Psoas muscle (tissue), 8 donors: Measurements from ENCODE around the gene NAPA. TPM values are rescaled to one million over a fixed set of nuclear protein-coding genes. Genes with fewer than 3 reads are reported as not detected.

ENCODE experiments used
- ATAC-seq, 4 donors: fragments of 200-7000 bp; cut with Tn5 transposase; one replicate each; pipeline ENCODE4 v1.9.1; 2020; ENCODE audit warnings: moderate library complexity in 3 of 4, mild to moderate bottlenecking in 2 of 4
- DNase-seq, 2 donors: peaks; one replicate each; pipeline ENCODE4 v3.0.0-alpha.2; 2020
- H3K27ac ChIP-seq: fragments of 200-600 bp; one replicate; pipeline ENCODE4 v1.8.0; 2022
- H3K27me3 ChIP-seq, 3 donors: fragments of 200-600 bp in 1 of 3; one replicate each; pipeline versions ENCODE4 v1.6.1 to v1.8.0; 2013 to 2022; ENCODE audit warnings: low read length in 2 of 3, mild to moderate bottlenecking in 2 of 3, moderate library complexity in 1 of 3; ENCODE audit not compliant: insufficient read depth in 3 of 3
- H3K36me3 ChIP-seq, 2 donors: fragments of 200-600 bp in 1 of 2; one replicate each; pipeline versions ENCODE4 v1.6.1 to v1.8.0; 2013 to 2022; ENCODE audit warnings: low read depth in 1 of 2, mild to moderate bottlenecking in 1 of 2, moderate library complexity in 1 of 2; ENCODE audit not compliant: insufficient read depth in 1 of 2
- H3K4me1 ChIP-seq: fragments of 200-600 bp; one replicate; pipeline ENCODE4 v1.8.0; 2022
- H3K4me3 ChIP-seq: fragments of 200-600 bp; one replicate; pipeline ENCODE4 v1.8.0; 2022; ENCODE audit warnings: mild to moderate bottlenecking
- H3K9me3 ChIP-seq: fragments of 200-600 bp; one replicate; pipeline ENCODE4 v1.8.0; 2022
- WGBS, 3 donors: extraction: QIAGEN DNeasy Blood & Tissue Kit; methylation state at CpG; one replicate each; pipeline versions ENCODE4 v1.1.6 to v1.1.7; 2013; 5-methylcytosine and 5-hydroxymethylcytosine counted together
- intact Hi-C, 2 donors: fragments of 100-400 bp; cut with DNase I; formaldehyde crosslinking; loops; one replicate each; pipeline versions ENCODE4 v1.11.0 to v1.14.2; 2022
- polyA plus RNA-seq, 3 donors: library from polyadenylated mRNA; stranded (reverse); fragments of 200-250 nt; gene quantifications; one replicate each; pipeline ENCODE4 v1.2.3, GENCODE V29; 2013
- total RNA-seq, 4 donors: library from RNA; stranded (reverse); fragmentation: NEBNext Ultra II Directional in 2 of 4; extraction: Animal tissue kit (Norgen Biotek cat#: 25700) in 2 of 4; gene quantifications; one replicate each; pipeline versions ENCODE4 v1.2.1 to v1.2.4, GENCODE V29; 2021 to 2023
- TF ChIP-seq, protein P1 (sequence below): fragments of 200-600 bp; IDR thresholded peaks from one replicate; pipeline ENCODE4 v1.8.0; 2022; ENCODE audit warnings: antibody characterized with exemption
- donor health status: healthy with polysubstance abuse.
- donor health status: DM: no; HTN: no; CAD: no; lungs with moderate emphysema.
- donor health status: Bipolar disorder and iron deficiency.
- donor health status: healthy.
- donor health status: DM: yes; HTN: yes; CAD: no.
- donor health status: DM: no; HTN: no; CAD: no.
- donor health status: DM: no; HTN: no; CAD: no.
- donor health status: DM: yes; HTN: yes; CAD: no.

NAPA gene
- total and polyA plus RNA-seq, 7 donors = 103 to 182 (median 124) TPM

DNA sequence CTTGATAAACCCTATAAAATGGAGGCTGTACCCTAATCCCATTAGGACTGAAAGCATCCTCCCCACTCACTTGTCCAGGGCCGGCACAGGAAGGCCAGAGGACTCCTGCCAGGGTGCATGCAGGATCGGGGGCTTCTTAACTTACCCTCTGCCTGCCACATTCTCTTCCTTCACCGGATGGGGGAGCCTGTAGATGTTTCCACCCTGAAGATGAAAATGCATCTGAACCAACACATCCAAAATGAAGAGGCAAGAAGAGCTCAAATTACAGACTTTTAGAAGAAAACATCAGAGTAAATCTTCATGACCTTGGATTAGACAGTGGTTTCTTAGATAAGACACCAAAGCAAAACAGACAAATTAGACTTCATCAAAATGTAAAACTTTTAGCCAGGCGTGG, 25.9 kb upstream of the NAPA start:
- Histone ChIP-seq H3K4me1 (no peaks in the 10 kb centered on the region), H3K27me3 (peaks cover 0 to 20% (median 15%) of the 10 kb centered on the region in 3 donors), H3K27ac (no peak overlapping the region), H3K4me3 (no peak overlapping the region), H3K36me3 (no peaks in the 10 kb centered on the region), H3K9me3 (no peaks in the 10 kb centered on the region)
- DNase-seq (no peak), ATAC-seq (no peak)
- WGBS, 3 donors = 48 to 54% (median 50%) methylated on average over 4 of the region's 4 CpGs
- TF ChIP-seq, protein P1, sequence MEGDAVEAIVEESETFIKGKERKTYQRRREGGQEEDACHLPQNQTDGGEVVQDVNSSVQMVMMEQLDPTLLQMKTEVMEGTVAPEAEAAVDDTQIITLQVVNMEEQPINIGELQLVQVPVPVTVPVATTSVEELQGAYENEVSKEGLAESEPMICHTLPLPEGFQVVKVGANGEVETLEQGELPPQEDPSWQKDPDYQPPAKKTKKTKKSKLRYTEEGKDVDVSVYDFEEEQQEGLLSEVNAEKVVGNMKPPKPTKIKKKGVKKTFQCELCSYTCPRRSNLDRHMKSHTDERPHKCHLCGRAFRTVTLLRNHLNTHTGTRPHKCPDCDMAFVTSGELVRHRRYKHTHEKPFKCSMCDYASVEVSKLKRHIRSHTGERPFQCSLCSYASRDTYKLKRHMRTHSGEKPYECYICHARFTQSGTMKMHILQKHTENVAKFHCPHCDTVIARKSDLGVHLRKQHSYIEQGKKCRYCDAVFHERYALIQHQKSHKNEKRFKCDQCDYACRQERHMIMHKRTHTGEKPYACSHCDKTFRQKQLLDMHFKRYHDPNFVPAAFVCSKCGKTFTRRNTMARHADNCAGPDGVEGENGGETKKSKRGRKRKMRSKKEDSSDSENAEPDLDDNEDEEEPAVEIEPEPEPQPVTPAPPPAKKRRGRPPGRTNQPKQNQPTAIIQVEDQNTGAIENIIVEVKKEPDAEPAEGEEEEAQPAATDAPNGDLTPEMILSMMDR = peak; percentile 12
- intact Hi-C loops = no loop called here

DNA sequence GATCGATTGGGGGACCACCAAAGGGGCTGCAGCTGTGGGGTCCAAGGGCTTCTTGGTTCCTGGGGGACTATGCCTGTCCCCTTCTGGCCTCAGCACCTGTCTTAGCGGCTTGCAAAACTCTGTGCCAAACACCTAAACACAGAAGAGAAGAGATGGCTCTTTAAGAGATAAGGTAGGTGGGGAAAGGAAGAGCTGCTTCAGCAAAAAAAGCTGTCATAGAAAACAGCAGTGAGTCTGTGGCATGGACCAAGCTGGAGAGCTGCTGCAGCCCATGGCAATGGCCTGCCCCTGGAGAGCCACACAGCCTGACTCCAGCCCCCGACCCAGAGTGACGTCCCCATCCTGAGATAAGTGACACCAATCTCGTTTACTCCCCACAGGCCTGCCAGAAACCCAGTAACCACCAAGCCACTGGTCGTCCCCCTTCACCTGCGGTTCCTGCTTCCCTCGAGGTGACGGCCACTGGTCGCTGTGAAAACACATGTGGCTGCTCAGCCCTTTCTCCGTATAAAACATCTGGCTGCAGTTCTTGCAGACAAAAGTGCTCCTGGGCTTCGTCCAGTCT, 25.0 kb upstream of the NAPA start:
- Histone ChIP-seq H3K4me1 (no peaks in the 10 kb centered on the region), H3K36me3 (no peaks in the 10 kb centered on the region), H3K27me3 (peaks cover 0 to 11% (median 6%) of the 10 kb centered on the region in 3 donors), H3K4me3 (no peak overlapping the region), H3K9me3 (no peaks in the 10 kb centered on the region), H3K27ac (no peak overlapping the region)
- DNase-seq (no peak), ATAC-seq (no peak)
- intact Hi-C loops = loop anchor here (5.0 kb wide), 2 partner anchors 37 to 157 kb away; no protein-coding TSS in a partner anchor
- 56 to 62% (median 58%) methylated on average over 12 of the region's 12 CpGs for WGBS, 3 donors
- TF ChIP-seq, protein P1 = no peak

DNA sequence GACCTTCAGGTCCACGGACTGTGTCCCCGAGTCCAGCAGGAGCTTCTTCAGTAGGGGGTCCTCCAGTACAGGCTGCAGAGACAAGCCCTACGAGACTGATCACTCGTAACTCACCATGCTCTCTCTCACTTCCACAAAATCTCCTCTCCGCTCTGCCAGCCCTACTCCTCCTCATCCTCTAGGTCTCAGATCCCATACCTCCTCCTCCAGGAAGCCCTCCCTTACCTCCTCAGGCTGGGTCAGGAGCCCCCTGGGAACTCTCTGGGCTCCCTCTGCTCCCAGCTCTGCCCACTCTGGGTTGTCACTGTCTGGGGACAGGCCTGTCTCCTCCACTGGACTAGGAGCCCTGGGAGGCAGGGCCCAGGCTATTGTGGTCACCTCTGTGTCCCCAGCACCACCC, 23.9 kb upstream of the NAPA start:
- WGBS, 3 donors = 82 to 84% (median 82%) methylated on average over 5 of the region's 5 CpGs
- H3K9me3 ChIP-seq = no peaks in the 10 kb centered on the region
- no peak for ATAC-seq

DNA sequence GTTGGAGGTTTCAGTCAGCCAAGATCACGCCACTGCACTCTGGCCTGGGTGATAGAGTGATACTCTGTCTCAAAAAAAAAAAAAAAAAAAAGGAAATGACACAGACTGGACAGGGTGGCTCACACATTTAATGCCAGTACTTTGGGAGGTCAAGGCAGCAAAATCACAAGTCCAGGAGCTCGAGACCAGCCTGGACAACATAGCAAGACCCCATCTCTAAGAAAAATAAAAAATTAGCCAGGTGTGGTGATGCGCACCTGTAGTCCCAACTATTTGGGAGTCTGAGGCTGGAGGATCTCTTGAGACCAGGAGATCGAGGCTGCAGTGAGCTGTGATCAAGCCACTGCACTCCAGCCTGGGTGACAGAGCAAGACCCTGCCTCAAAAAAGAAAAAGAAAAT, 22.6 kb upstream of the NAPA start:
- DNase-seq (no peak), ATAC-seq (no peak)
- Histone ChIP-seq H3K4me1 (no peaks in the 10 kb centered on the region), H3K4me3 (no peak overlapping the region), H3K27me3 (peaks cover 0 to 2% (median 0%) of the 10 kb centered on the region in 3 donors), H3K36me3 (no peaks in the 10 kb centered on the region), H3K27ac (no peak overlapping the region), H3K9me3 (no peaks in the 10 kb centered on the region)
- 78 to 87% (median 83%) methylated on average over 4 of the region's 4 CpGs for WGBS, 3 donors
- intact Hi-C loops = loop anchor here (5.0 kb wide), 2 partner anchors 40 to 160 kb away; no protein-coding TSS in a partner anchor
- TF ChIP-seq, protein P1 = no peak

More for the DNA sequence above, 23.9 kb upstream of the NAPA start:
- no peak overlapping the region for H3K4me3 ChIP-seq
- TF ChIP-seq, protein P1 = no peak
- H3K4me1 ChIP-seq = no peaks in the 10 kb centered on the region
- H3K27ac ChIP-seq = no peak overlapping the region
- intact Hi-C loops = loop anchor here (5.0 kb wide), 2 partner anchors 38 to 158 kb away; no protein-coding TSS in a partner anchor
- no peaks in the 10 kb centered on the region for H3K36me3 ChIP-seq
- peaks cover 0 to 2% (median under 1%) of the 10 kb centered on the region in 3 donors for H3K27me3 ChIP-seq
- DNase-seq = no peak
